Mesenchymal stem cell (in vitro differentiated cells and primary cell): ENCODE data around the gene ABCB9.

Experiments
- DNase-seq: peaks from one replicate; pipeline ENCODE4 v3.0.0-alpha.2; 2013
- H2AFZ ChIP-seq: one replicate; pipeline ENCODE4 v1.6.1; 2013; ENCODE audit warnings: low read depth, mild to moderate bottlenecking, control low read depth, inconsistent platforms, low read length, moderate library complexity
- H2AK5ac ChIP-seq: 2 replicates; pipeline ENCODE4 v1.6.1; 2013; ENCODE audit warnings: low read length, moderate library complexity, mild to moderate bottlenecking, inconsistent platforms; ENCODE audit not compliant: severe bottlenecking
- H2BK120ac ChIP-seq: one replicate; pipeline ENCODE4 v1.6.1; 2013; ENCODE audit warnings: low read depth, mild to moderate bottlenecking, inconsistent platforms, low read length, moderate library complexity
- H2BK12ac ChIP-seq, 2 experiments: one replicate each; pipeline ENCODE4 v1.6.1; 2013; ENCODE audit warnings: inconsistent platforms in 2 of 2, low read length in 2 of 2, mild to moderate bottlenecking in 2 of 2, moderate library complexity in 2 of 2, control low read depth in 1 of 2
- H2BK15ac ChIP-seq: one replicate; pipeline ENCODE4 v1.6.1; 2013; ENCODE audit warnings: mild to moderate bottlenecking, low read depth, inconsistent platforms; ENCODE audit not compliant: poor library complexity, severe bottlenecking
- H2BK5ac ChIP-seq: 2 replicates; pipeline ENCODE4 v1.6.1; 2013; ENCODE audit warnings: low read depth, mild to moderate bottlenecking, low read length, control low read depth, inconsistent platforms; ENCODE audit not compliant: poor library complexity, severe bottlenecking
- H3K14ac ChIP-seq, 2 experiments: one replicate each; pipeline ENCODE4 v1.6.1; 2013; ENCODE audit warnings: inconsistent platforms in 2 of 2, low read length in 2 of 2, control low read depth in 1 of 2, mild to moderate bottlenecking in 1 of 2, moderate library complexity in 1 of 2
- H3K18ac ChIP-seq, 2 experiments: one replicate each; pipeline ENCODE4 v1.6.1; 2013; ENCODE audit warnings: inconsistent platforms in 2 of 2, low read length in 2 of 2, control low read depth in 1 of 2, low read depth in 1 of 2, mild to moderate bottlenecking in 1 of 2
- H3K23ac ChIP-seq, 2 experiments: one replicate each; pipeline ENCODE4 v1.6.1; 2013; ENCODE audit warnings: inconsistent platforms in 2 of 2, low read length in 2 of 2, mild to moderate bottlenecking in 2 of 2, moderate library complexity in 2 of 2, control low read depth in 1 of 2
- H3K27ac ChIP-seq: 2 replicates; pipeline ENCODE4 v1.5.1; 2013; ENCODE audit warnings: mild to moderate bottlenecking, moderate library complexity, low read length, control low read depth, inconsistent platforms; ENCODE audit not compliant: poor library complexity, severe bottlenecking
- H3K27me3 ChIP-seq, 2 experiments: 2 replicates each; pipeline versions ENCODE4 v1.6.1 to v1.7.0; 2013; ENCODE audit warnings: low read length in 2 of 2, mild to moderate bottlenecking in 2 of 2, moderate library complexity in 2 of 2, control low read depth in 1 of 2, inconsistent platforms in 1 of 2; ENCODE audit not compliant: control insufficient read depth in 1 of 2, insufficient read depth in 1 of 2
- H3K36me3 ChIP-seq, 2 experiments: 2 replicates each; pipeline versions ENCODE4 v1.6.1 to v1.7.0; 2013; ENCODE audit warnings: low read length in 2 of 2, control low read depth in 1 of 2, inconsistent platforms in 1 of 2, low read depth in 1 of 2, mild to moderate bottlenecking in 1 of 2; ENCODE audit not compliant: insufficient read depth in 2 of 2, control insufficient read depth in 1 of 2
- H3K4ac ChIP-seq, 2 experiments: one replicate each; pipeline ENCODE4 v1.6.1; 2013; ENCODE audit warnings: inconsistent platforms in 2 of 2, low read length in 2 of 2, mild to moderate bottlenecking in 2 of 2, moderate library complexity in 2 of 2, control low read depth in 1 of 2, low read depth in 1 of 2
- H3K4me1 ChIP-seq: 2 replicates; pipeline ENCODE4 v1.6.1; 2013; ENCODE audit warnings: low read depth, low read length, control low read depth; ENCODE audit not compliant: control insufficient read depth, insufficient read depth
- H3K4me2 ChIP-seq: 2 replicates; pipeline ENCODE4 v1.6.1; 2013; ENCODE audit warnings: low read length, mild to moderate bottlenecking, inconsistent platforms; ENCODE audit not compliant: poor library complexity, severe bottlenecking
- H3K4me3 ChIP-seq, 2 experiments: 2 replicates each; pipeline versions ENCODE4 v1.5.1 to v1.7.0; 2013; ENCODE audit warnings: low read length in 2 of 2, mild to moderate bottlenecking in 2 of 2, control low read depth in 1 of 2, low read depth in 1 of 2; ENCODE audit not compliant: insufficient read depth in 1 of 2
- H3K79me1 ChIP-seq: replicated peaks from 2 replicates; pipeline ENCODE4 v1.6.1; 2013; ENCODE audit warnings: mild to moderate bottlenecking, control low read depth, low read length, inconsistent platforms; ENCODE audit not compliant: poor library complexity, severe bottlenecking
- H3K9ac ChIP-seq: 2 replicates; pipeline ENCODE4 v1.7.0; 2013; ENCODE audit warnings: mild to moderate bottlenecking, low read length, moderate library complexity
- H3K9me3 ChIP-seq: 2 replicates; pipeline ENCODE4 v1.7.0; 2013; ENCODE audit warnings: mild to moderate bottlenecking, low read length; ENCODE audit not compliant: control insufficient read depth
- H4K8ac ChIP-seq: one replicate; pipeline ENCODE4 v1.6.1; 2013; ENCODE audit warnings: inconsistent platforms, mild to moderate bottlenecking, low read length, moderate library complexity
- H4K91ac ChIP-seq: one replicate; pipeline ENCODE4 v1.6.1; 2013; ENCODE audit warnings: mild to moderate bottlenecking, low read length, inconsistent platforms
- WGBS: methylation state at CpG from one replicate; pipeline ENCODE4 v1.1.7; 2013; ENCODE audit warnings: mixed read lengths; 5-methylcytosine and 5-hydroxymethylcytosine counted together

ABCB9 gene

DNA sequence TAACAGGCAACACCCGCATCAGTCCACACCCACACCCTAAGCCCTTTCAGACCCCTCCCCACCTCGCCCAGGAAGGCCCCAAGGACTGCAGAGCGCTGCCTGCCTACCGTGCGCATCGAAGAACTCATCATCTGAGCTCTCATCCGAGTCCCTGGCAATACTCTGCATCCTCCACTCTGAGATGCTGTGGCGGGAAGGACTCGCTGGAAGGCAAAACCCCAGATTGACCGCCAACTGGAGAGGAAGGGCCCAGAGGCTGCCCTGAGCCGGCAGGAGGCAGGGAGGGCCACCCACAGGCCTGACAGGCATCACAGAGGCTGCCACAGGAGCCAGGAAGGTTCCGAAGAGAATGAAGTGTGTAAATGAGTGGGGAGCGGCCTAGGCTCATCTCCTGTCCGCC, 38.0 kb upstream of the ABCB9 start:
- no peaks in the 10 kb centered on the region for H3K27me3 ChIP-seq
- H3K36me3 ChIP-seq, result peaks cover 35 to 55% of the 10 kb centered on the region in 2 experiments
- H3K79me1 ChIP-seq, result no peaks in the 10 kb centered on the region
- no peak overlapping the region for H3K27ac ChIP-seq
- no peaks in the 10 kb centered on the region for H3K9me3 ChIP-seq
- H2BK15ac ChIP-seq, result no peak overlapping the region
- H3K9ac ChIP-seq, result no peak overlapping the region
- H2BK120ac ChIP-seq, result no peak overlapping the region
- no peak overlapping the region for H4K91ac ChIP-seq
- H2BK5ac ChIP-seq, result no peak overlapping the region
- H4K8ac ChIP-seq, result no peak overlapping the region
- peaks cover 10% of the 10 kb centered on the region for H3K4me1 ChIP-seq
- H3K4me3 ChIP-seq, result no peak overlapping the region
- H3K18ac ChIP-seq, result no peak overlapping the region
- no peak overlapping the region for H3K4ac ChIP-seq
- H3K4me2 ChIP-seq, result no peak overlapping the region
- H2BK12ac ChIP-seq, result no peak overlapping the region
- H2AFZ ChIP-seq, result no peak overlapping the region
- H2AK5ac ChIP-seq, result no peak overlapping the region
- 94% methylated on average over 12 of the region's 14 CpGs for WGBS
- no peak overlapping the region for H3K23ac ChIP-seq
- no peak overlapping the region for H3K14ac ChIP-seq
- DNase-seq, result no peak

DNA sequence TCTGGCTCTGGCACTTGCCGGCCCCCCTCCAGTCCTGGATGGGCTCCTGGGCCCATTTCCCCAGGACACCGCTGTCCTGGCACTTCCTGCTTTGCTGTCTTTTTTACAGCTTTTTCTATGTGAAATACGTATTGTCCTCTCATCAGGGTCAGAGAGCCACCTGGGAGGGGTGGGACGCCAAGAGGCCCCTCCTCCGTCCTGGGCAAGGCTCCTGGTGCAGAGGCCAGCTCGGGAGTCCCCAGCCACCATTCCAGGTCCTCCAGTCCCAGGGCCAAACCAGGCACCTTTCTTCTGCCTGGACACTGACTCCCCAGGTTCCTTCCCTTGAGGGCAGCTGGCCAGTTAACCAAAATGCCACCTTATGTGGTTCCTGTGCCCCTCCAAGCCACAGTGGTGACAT, 37.0 kb upstream of the ABCB9 start:
- Histone ChIP-seq H2BK120ac (no peak overlapping the region), H3K9ac (no peak overlapping the region), H3K27me3 (no peaks in the 10 kb centered on the region), H3K79me1 (no peaks in the 10 kb centered on the region), H3K4me1 (peaks cover 10% of the 10 kb centered on the region), H3K4me3 (no peak overlapping the region), H3K9me3 (no peaks in the 10 kb centered on the region), H4K91ac (no peak overlapping the region), H3K4me2 (no peak overlapping the region), H2BK5ac (no peak overlapping the region), H3K14ac (no peak overlapping the region), H4K8ac (no peak overlapping the region), H3K27ac (no peak overlapping the region), H3K18ac (no peak overlapping the region), H2BK15ac (no peak overlapping the region), H2AFZ (no peak overlapping the region), H3K36me3 (peaks cover 31 to 46% of the 10 kb centered on the region in 2 experiments), H3K23ac (no peak overlapping the region), H3K4ac (no peak overlapping the region), H2AK5ac (no peak overlapping the region), H2BK12ac (no peak overlapping the region)
- 87% methylated on average over 6 of the region's 6 CpGs for WGBS
- DNase-seq, result no peak

DNA sequence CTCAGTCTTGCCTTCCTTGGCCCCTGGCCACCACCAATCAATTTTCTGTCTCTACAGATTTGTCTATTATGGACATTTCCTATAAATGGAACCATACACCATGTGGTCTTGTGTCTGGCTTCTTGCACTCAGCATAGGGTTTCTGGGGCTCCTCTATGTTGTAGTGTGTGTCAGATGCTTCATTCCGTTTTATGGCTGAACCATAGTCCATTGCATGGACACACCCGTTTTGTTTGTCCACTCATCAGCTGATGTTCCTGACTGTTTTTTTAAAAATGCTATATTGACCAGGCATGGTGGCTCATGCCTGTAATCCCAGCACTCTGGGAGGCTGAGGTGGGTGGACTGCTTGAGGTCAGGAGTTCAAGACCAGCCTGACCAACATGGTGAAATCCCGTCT, 35.2 kb upstream of the ABCB9 start:
- peaks cover 39 to 42% of the 10 kb centered on the region in 2 experiments for H3K36me3 ChIP-seq
- no peak overlapping the region for H3K18ac ChIP-seq
- H3K9me3 ChIP-seq, result no peaks in the 10 kb centered on the region
- no peak overlapping the region for H3K4ac ChIP-seq
- no peak overlapping the region for H4K8ac ChIP-seq
- H2AK5ac ChIP-seq, result no peak overlapping the region
- no peak overlapping the region for H3K23ac ChIP-seq
- H2BK12ac ChIP-seq, result no peak overlapping the region
- H4K91ac ChIP-seq, result no peak overlapping the region
- no peak overlapping the region for H3K9ac ChIP-seq
- H3K79me1 ChIP-seq, result no peaks in the 10 kb centered on the region
- no peak overlapping the region for H3K14ac ChIP-seq
- no peak for DNase-seq
- H3K27me3 ChIP-seq, result no peaks in the 10 kb centered on the region
- H3K4me2 ChIP-seq, result no peak overlapping the region
- H2BK5ac ChIP-seq, result no peak overlapping the region
- no peak overlapping the region for H2AFZ ChIP-seq
- peaks cover 5% of the 10 kb centered on the region for H3K4me1 ChIP-seq
- no peak overlapping the region for H2BK15ac ChIP-seq
- H3K4me3 ChIP-seq, result no peak overlapping the region
- H3K27ac ChIP-seq, result no peak overlapping the region
- H2BK120ac ChIP-seq, result no peak overlapping the region
- WGBS, result 97% methylated on average over 3 of the region's 3 CpGs

DNA sequence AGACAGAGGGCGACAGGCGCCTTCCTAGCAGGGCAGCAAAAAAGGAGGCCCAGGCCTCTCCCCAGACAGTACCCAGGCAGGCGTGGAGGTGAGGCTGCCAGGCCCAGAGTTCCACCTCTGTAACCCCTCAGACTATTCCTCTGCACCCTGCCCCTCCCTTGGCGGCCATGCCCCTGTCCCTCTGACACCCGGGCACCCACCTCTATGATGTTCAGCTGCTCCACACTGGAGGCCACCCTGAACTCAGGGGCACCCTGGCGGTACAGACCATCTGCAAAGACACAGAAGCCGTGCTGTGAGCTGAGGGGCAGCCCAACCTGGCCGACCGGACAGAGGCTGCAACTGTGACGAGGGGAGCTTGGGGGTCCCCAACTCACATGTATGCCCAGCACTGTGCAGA, 34.3 kb upstream of the ABCB9 start:
- no peak overlapping the region for H3K23ac ChIP-seq
- H3K36me3 ChIP-seq, result peaks cover 39 to 49% of the 10 kb centered on the region in 2 experiments
- peaks cover 5% of the 10 kb centered on the region for H3K4me1 ChIP-seq
- no peak overlapping the region for H2BK12ac ChIP-seq
- H2AK5ac ChIP-seq, result no peak overlapping the region
- no peak for DNase-seq
- no peak overlapping the region for H2BK120ac ChIP-seq
- H2BK15ac ChIP-seq, result no peak overlapping the region
- H3K4ac ChIP-seq, result no peak overlapping the region
- H3K9ac ChIP-seq, result no peak overlapping the region
- H3K79me1 ChIP-seq, result no peaks in the 10 kb centered on the region
- H2AFZ ChIP-seq, result no peak overlapping the region
- H3K18ac ChIP-seq, result no peak overlapping the region
- no peak overlapping the region for H3K14ac ChIP-seq
- H3K4me3 ChIP-seq, result no peak overlapping the region
- H3K9me3 ChIP-seq, result no peaks in the 10 kb centered on the region
- H3K4me2 ChIP-seq, result no peak overlapping the region
- no peaks in the 10 kb centered on the region for H3K27me3 ChIP-seq
- no peak overlapping the region for H3K27ac ChIP-seq
- H4K91ac ChIP-seq, result no peak overlapping the region
- WGBS, result 97% methylated on average over 10 of the region's 10 CpGs
- H2BK5ac ChIP-seq, result no peak overlapping the region
- no peak overlapping the region for H4K8ac ChIP-seq
